ENCODE measurements around the gene PTS.
"Not testable (repeated sequence)": the region's sequence is repeated elsewhere in the genome, so short reads cannot be mapped to it uniquely, and the experiment has no call there.

The PTS gene

GRCh38 chr11:112226062-112226830 is at the start of gene PTS:
TSS of gene PTS (plus strand) at chr11:112226428. CDS start at chr11:112226444, 16 bp downstream.
- DNase-seq = peak; percentile 69

- DNase-seq = no peak
Observed at GRCh38 chr11:112177589-112177988, 48.6 kb upstream of the PTS start.

- DNase-seq = no peak
Observed at GRCh38 chr11:112178428-112178827, 47.8 kb upstream of the PTS start.

GRCh38 chr11:112178936-112179335 is 47.3 kb upstream of the PTS start:
- no peak for DNase-seq

- DNase-seq = no peak
Observed at GRCh38 chr11:112179601-112180000, 46.6 kb upstream of the PTS start.

GRCh38 chr11:112182867-112183266 is 43.4 kb upstream of the PTS start:
- DNase-seq = no peak

- no peak for DNase-seq
Observed at GRCh38 chr11:112185883-112186282, 40.3 kb upstream of the PTS start.

GRCh38 chr11:112186304-112186703 is 39.9 kb upstream of the PTS start:
- DNase-seq = no peak

GRCh38 chr11:112195113-112195512 is 31.1 kb upstream of the PTS start:
- DNase-seq = not testable (repeated sequence)

- no peak for DNase-seq
Observed at GRCh38 chr11:112195951-112196351, 30.3 kb upstream of the PTS start.

- DNase-seq = no peak
Observed at GRCh38 chr11:112196519-112197087, 29.6 kb upstream of the PTS start.

GRCh38 chr11:112199101-112199500 is 27.1 kb upstream of the PTS start:
- not testable (repeated sequence) for DNase-seq

- no peak for DNase-seq
Observed at GRCh38 chr11:112200252-112200651, 26.0 kb upstream of the PTS start.

GRCh38 chr11:112206071-112206470 is 20.2 kb upstream of the PTS start:
- no peak for DNase-seq

- DNase-seq = no peak
Observed at GRCh38 chr11:112210890-112211289, 15.3 kb upstream of the PTS start.

GRCh38 chr11:112211536-112211935 is 14.7 kb upstream of the PTS start:
- DNase-seq = no peak

- DNase-seq = no peak
Observed at GRCh38 chr11:112212290-112212689, 13.9 kb upstream of the PTS start.

- no peak for DNase-seq
Observed at GRCh38 chr11:112212710-112213109, 13.5 kb upstream of the PTS start.

GRCh38 chr11:112213753-112214152 is 12.5 kb upstream of the PTS start:
- DNase-seq = no peak

GRCh38 chr11:112215621-112216020 is 10.6 kb upstream of the PTS start:
- no peak for DNase-seq

- no peak for DNase-seq
Observed at GRCh38 chr11:112216561-112217105, 9.6 kb upstream of the PTS start.

GRCh38 chr11:112219476-112220232 is 6.6 kb upstream of the PTS start:
- DNase-seq = no peak

GRCh38 chr11:112221274-112221835 is 4.9 kb upstream of the PTS start:
- DNase-seq = no peak
